DMS114 treated with DMSO at 0.1 percent for 48 hours (cell line): ENCODE results near the gene GATA1.

Source experiments
- DNase-seq: peaks from one replicate; lab custom pipeline; 2025; ENCODE audit not compliant: unreplicated experiment; lab: John Stamatoyannopoulos, UW

GATA1 gene

DNA sequence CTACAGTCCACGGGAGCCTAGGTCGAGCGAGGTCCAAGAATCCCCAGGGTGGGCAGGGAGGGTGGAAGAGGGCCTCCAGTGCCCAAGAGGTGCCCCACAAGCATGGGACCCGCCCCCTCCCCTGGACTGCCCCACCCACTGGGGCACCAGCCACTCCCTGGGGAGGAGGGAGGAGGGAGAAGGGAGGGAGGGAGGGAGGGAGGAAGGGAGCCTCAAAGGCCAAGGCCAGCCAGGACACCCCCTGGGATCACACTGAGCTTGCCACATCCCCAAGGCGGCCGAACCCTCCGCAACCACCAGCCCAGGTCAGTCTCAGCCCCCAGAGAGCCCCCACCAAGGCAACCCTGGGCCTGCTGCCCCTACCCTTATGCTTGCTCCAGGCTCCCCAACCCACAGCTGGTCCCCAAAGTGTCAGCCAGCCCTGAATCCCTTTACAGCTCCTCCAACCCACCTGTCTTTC lies at the start of gene GATA1:
Gene GATA1, plus strand, starts transcription at position 250 of the 460 bp plus-strand sequence. CDS start 4,520 bp downstream, outside the sequence.
- DNase-seq = no peak

DNA sequence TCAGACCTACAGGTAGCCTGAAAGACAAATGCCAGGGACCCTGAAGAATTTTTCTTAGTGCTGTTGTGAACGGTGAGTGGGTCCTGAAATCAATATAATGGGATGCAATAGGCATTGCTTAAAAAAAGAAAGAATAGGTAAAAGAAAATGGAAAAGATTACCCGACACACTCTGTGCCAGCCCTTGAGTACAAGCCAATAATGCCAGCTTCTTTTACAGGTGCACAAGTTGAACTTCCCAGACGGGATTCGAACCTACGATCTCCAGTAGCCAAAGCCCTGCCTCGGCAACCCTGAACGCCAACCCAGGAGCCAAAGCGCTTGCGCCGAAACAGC lies 49.5 kb upstream of the GATA1 start:
- DNase-seq = no peak

DNA sequence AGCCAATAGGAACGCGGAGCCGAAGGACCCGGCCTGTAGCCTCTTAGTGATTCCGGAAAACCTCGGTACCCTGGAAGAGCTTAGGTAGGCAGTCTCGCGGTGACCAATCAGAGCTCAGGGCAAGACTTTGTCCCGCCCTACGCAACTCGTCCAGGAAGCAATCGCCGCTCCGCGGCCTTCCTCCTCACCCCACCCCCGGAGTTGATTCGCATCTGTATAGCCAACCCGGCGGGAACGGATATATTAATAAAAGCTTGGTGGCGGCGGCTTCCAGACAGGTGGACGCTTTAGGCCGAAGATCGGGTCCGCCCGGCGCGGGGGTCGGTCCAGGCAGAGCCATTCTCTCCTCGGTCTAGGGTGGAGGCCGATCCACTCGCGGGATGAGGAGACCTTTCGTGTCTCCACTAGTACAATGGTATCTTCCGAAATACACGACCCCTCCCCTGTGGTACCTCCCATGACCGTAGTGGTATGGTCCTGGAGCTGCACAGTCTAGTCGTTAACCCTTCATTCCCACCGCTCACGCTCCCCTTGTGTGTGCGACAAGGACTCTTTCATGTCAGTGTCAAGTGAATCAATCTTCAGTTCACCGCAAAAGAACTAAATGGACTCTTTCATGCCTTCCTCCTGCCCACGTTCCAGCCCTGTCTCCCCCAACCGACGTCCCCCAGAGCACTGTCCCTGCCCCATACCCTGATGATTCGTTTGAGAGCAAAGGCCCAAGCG lies 49.0 kb upstream of the GATA1 start:
- peak; percentile 94 for DNase-seq

GRCh38 chrX:48737940-48738339 lies 48.5 kb upstream of the GATA1 start:
- no peak for DNase-seq

DNA sequence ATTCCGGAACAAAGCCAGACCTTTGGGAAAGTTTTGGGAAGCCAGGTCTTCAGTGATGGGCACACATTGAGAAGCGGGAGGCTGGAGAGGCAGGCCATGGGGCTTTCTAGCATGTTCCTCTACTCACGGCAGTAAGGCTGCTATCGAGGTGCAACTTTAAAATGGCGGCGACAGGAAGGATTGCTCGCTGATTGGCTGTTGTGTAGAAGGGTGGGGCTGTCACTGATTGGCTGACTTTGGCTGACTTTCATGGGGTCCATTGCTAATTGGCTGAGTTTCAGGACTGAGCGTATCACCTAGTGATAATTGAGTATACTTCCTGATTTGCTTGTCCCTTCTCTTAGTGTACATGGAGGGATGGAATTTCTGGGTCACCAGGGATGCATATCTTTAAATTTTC lies 44.6 kb upstream of the GATA1 start:
- no peak for DNase-seq

DNA sequence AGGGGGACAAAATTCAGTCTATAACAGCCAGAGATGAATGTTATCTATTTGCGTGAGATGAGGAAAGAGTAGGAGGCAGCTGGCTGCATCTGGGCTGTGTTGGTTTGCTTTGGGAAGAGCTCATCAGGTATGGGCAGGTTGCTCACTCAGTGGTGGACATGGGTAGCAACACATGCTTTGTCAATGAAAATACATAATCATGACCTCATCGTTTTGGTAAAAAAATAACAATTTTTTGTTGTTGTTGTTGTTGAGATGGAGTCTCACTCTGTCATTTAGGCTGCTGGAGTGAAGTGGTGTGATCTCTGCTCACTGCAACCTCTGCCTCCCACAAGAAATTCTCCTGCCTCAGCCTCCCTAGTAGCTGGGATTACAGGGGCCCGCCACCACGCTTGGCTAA lies 41.2 kb upstream of the GATA1 start:
- DNase-seq = no peak

DNA sequence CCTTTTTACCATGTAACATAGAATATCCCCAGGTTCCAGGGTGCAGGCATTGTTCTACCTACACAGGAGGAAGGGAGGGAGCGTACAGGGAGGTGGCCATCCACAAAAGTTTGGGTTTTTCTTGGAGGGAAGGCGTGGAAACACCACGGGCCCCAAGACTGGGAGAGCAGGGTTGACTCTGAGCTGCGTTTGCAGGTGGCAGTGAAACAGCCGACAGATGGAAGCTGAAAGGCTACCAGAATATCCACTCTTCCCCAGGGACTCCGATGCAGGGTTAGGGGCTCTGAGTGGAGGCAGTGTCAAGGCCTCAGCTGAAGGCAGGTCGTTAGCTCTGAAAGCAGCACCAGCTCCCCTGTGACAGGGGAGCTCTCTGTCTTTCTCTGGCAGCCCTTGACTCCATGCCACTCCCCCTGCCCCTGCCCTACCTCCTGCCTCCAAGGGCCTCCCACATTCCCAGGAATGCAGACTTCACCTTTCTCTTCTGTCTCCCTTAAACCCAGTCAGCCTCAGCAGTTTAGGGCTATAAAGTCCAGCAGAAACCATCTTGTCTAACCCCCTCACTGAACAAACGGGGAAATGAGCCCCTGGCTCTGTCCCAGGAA lies 38.9 kb upstream of the GATA1 start:
- no peak for DNase-seq

GRCh38 chrX:48749182-48749581 lies 37.2 kb upstream of the GATA1 start:
- no peak for DNase-seq

DNA sequence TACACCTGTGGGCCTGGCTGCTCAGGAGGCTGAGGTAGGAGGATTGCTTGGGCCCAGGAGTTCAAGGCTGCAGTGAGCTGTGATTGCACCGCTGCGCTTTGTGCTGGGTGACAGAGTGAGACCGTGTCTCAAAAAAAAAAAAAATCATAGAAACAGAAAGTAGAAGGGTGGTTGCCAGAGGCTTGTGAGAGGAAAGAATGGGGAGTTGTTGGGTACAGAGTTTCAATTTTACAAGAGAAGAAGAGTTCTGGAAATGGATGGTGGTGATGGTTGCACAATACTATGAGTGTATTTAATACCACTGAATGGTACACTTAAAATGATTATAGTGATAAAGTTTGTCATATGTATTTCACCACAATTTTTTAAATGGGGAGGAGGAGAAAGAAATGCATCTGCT lies 35.0 kb upstream of the GATA1 start:
- DNase-seq = no peak

DNA sequence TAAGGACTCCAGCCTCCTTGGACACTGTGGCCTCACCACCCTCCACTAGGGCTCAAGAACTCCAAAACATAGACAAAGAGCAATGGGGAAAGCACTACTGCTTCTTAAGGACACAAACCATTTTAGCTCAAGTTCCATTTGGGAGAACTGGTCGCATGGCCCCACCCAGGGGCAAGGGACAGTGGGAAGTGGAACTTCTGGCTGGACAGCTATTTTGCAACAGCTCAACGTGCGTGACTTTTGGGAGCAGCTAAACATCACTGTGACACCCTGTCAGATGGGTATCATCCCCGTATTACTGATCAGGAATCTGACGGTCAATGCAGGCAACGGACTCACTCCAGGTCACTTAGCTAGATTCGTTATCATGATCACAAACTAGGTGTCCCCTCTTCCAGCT lies 33.9 kb upstream of the GATA1 start:
- DNase-seq = no peak

- DNase-seq = no peak
Measured at GRCh38 chrX:48753708-48754228, 32.6 kb upstream of the GATA1 start.

DNA sequence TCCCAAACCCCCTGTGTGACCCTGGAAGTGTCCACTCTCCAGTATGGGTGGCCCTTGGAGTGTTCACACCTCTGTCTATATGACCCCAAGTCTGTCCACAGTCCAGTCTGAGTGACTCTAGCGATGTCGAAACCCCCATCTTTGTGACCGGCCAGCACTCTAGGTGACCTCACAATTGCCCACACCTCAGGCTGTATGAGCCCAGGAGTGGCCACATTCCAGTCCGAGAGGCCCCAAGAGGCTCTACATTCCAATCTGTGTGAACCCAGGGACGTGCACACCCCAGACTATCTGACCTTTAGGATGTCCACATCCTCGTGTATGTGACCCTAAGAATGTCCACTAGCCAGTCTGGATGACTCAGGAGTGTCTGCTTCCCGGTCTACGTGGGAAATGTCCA lies 32.2 kb upstream of the GATA1 start:
- no peak for DNase-seq

GRCh38 chrX:48761674-48762471 lies 24.5 kb upstream of the GATA1 start, which contains the start of gene GLOD5:
Gene GLOD5, plus strand, starts transcription at chrX:48761747. Its CDS starts 44 bp downstream, at chrX:48761791.
- DNase-seq = no peak

DNA sequence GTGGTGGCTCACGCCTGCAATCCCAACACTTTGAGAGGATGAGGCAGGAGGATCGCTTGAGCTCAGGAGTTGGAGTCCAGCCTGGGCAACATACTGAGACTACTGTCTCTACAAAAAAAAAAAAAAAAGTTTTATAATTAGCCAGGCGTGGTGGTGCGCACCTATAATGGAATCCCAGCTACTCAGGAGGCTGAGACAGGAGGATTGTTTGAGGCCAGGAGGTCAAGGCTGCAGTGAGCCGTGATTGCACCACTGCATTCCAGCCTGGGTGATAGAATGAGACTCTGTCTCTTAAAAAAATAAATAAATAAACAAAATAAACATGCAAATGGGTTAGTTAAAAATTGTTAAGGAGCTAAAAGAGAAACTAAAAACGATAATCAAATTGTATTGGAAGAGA lies 17.2 kb upstream of the GATA1 start:
- DNase-seq = no peak

DNA sequence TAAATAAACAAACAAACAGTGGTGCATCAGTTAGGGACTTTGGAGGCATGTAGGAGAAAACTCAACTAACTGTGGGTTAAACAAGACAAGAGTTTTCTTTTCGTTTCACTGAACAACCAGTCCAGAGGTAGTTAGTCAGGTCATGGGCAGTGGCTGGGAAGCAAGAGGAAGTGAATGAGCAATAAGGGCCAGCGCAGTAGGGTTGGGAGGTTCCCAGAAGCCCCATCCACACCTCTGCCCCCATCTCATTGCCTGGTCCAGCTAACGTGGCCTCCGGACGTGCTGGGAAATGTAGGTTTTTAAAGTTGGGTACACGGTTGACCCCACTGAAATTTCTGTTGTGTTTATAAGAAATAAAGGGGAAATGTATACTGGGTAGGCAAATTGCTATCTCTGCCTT lies 16.1 kb upstream of the GATA1 start:
- DNase-seq = no peak

DNA sequence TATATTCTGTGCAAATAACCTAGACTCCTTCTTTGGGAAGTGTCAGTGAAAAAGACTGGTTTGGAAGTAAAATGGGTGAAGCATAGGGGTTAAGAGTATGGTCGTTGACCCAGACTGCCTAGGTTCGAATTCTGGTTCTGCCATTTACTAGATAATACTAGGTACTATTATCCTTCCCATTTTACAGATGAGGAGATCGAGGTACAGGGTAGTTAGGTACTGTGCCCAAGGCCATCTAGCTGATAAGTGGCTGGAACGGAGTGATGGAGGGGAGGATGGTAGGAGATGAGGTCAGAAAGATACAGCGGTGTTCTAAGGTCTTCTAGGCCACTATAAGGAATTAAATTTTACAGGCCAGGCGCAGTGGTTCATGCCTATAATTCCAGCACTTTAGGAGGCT lies 13.8 kb upstream of the GATA1 start:
- DNase-seq = no peak

DNA sequence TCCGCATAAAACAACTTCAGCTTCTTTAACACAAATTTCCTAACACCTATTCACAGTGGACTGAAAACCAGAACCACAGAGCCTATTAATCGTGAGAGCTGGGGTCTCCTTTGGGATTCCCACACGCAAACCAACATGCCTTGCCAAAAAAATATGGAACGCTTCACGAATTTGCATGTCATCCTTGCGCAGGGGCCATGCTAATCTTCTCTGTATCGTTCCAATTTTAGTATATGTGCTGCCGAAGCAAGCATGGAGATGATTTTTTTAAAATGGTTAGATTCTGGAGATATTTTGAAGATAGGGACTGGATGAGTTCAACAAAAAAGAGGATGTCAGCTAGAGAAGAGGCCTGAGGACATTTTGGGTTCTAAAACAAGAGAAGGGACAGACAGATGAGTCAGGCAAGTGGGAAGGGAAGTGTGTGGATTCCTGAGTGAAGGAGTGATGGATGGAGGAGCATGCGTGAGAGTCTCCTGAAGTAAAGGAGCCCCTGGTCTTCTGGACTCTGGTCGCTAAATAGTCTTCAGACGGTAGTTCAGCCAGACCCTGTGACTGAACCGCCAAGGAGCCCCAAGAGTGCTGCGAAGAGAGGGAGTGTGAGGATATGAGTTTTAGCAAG lies 9.5 kb upstream of the GATA1 start:
- DNase-seq = no peak

DNA sequence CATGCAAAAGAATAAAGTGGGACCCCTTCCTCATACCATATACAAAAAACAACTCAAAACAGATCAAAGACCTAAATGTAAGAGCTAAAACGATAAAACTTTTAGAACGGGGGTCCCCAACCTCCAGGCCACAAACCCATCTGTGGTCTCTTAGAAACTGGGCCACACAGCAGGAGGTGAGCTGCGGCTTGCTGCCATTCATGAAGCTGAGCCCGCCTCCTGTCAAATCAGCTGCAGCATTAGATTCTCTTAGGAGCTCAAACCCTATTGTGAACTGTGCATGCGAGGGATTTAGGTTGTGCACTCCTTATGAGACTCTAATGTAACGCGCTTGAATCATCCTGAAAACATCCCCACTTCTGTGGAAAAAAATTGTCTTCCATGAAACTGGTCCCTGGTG lies 7.0 kb upstream of the GATA1 start:
- no peak for DNase-seq

DNA sequence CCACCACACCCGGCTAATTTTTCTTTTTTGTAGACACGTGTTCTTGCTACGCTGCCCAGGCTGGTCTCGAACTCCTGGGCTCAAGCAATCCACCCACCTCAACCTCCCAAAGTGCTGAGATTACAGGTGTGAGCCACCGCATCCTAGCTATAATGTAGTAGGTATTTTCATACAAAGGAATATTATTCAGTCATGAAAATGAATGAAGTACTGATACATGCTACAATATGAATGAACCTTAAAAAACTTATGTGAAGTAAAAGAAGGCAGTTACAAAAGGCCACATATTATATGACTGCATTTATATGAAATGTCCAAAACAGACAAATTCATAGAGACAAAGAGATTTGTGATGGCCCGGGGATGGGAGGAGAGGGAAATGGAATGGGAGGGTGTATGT lies 4.7 kb upstream of the GATA1 start:
- no peak for DNase-seq

DNA sequence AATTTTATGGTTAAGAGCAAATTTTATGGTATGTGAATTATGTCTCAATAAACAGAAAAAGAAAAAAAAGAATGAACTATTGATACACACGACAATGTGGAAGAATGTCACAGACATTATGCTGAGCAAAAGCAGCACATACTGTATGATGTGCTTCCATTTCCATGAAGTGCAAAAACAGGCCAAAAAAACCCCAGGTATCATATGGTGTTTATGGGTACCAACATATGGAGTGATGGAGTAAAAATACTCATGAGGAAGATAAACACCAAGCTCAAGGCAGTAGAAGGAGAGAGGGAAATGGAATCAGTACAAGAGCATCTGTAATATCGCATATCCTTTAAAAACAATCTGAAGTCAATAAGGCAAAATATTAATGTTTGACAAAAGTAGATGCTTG lies 4.2 kb upstream of the GATA1 start:
- no peak for DNase-seq

GRCh38 chrX:48782795-48783194 lies 3.6 kb upstream of the GATA1 start:
- no peak for DNase-seq
